Activated CD4-positive, alpha-beta T cell treated with anti-CD3 and anti-CD28 coated beads for 36 hours (primary cell): ENCODE measurements around the gene GMPS. TPM values are rescaled to one million over a fixed set of nuclear protein-coding genes. Genes with fewer than 3 reads are reported as not detected.
A peak's percentile ranks its signal among the peaks of the same experiment; 100 is the strongest.
"Not testable (repeated sequence)": the region's sequence is repeated elsewhere in the genome, so short reads cannot be mapped to it uniquely, and the experiment has no call there.

ENCODE experiments used
- ATAC-seq: fragments of 200-7000 bp; cut with Tn5 transposase; one replicate; pipeline ENCODE4 v1.10.0; 2021; ENCODE audit warnings: mild to moderate bottlenecking, moderate library complexity
- CTCF ChIA-PET: fragments of 350-600 bp; sonication (Branson Sonifier 250); formaldehyde crosslinking; loops from one replicate; lab custom pipeline; 2021; ENCODE audit warnings: antibody characterized with exemption; lab: Charles Lee
- POLR2A ChIA-PET: fragments of 350-600 bp; sonication (Branson Sonifier 250); formaldehyde crosslinking; loops from one replicate; lab custom pipeline; 2021; ENCODE audit warnings: antibody characterized with exemption, inconsistent platforms; lab: Charles Lee
- DNase-seq: peaks from one replicate; pipeline ENCODE4 v3.0.0-alpha.2; 2020
- H3K27ac Mint-ChIP-seq: one replicate; pipeline ENCODE4 v1.8.0; 2021; ENCODE audit warnings: mixed read lengths
- H3K27me3 Mint-ChIP-seq: one replicate; pipeline ENCODE4 v1.8.0; 2021; ENCODE audit warnings: mixed read lengths
- H3K36me3 Mint-ChIP-seq: one replicate; pipeline ENCODE4 v1.8.0; 2021; ENCODE audit warnings: low read depth, mixed read lengths
- H3K4me1 Mint-ChIP-seq: one replicate; pipeline ENCODE4 v1.8.0; 2021; ENCODE audit warnings: mixed read lengths
- H3K4me3 Mint-ChIP-seq: one replicate; pipeline ENCODE4 v1.8.0; 2021; ENCODE audit warnings: mild to moderate bottlenecking, moderate library complexity, mixed read lengths
- H3K9me3 Mint-ChIP-seq: one replicate; pipeline ENCODE4 v1.8.0; 2021; ENCODE audit warnings: low read depth, mixed read lengths
- intact Hi-C, 2 experiments: fragments of 100-400 bp; cut with DNase I in 1 of 2; cut with micrococcal nuclease in 1 of 2; formaldehyde crosslinking; loops; one replicate each; pipeline versions ENCODE4 v1.14.2 to v1.15.1; 2022 to 2024; cut with DNase I, micrococcal nuclease
- total RNA-seq, 2 experiments: library from RNA; stranded (reverse); gene quantifications; one replicate each; pipeline ENCODE4 v1.2.3, GENCODE V29; 2021

The GMPS gene
- total RNA-seq, 2 experiments from 2014 or later = 154 to 161 TPM

DNA sequence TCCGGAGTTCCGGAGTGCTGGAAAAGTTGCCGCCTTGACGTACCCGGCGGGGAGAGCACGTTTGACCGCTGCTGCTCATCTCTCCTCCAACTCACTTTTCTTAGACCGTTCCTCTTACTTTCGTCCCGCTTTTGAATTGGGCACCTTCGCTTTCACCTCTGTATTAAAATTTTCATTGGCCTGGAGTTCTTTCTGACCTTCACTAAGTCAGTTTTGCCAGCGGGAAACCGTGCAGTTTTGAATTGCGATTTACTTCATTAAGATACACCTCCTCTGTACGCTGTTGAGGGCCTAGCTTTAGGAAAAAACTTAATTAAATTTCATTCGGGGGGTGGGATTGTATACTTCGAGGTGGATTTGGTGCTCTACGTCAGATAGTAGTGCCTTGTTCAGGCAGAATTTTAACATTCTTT is 1.3 kb downstream of the GMPS start:
- H3K4me3 Mint-ChIP-seq = peak overlapping the region; percentile 99
- no peak for DNase-seq
- intact Hi-C loops = loop anchor here (1.0 to 10.0 kb wide), 6 partner anchors 65 to 1749 kb away; partner anchors contain the start of genes ARHGEF26 (in 1 of the 2), C3orf33 (in 1 of the 2), DHX36 (in 1 of the 2) and TIPARP (in 1 of the 2)
- H3K9me3 Mint-ChIP-seq = no peaks in the 10 kb centered on the region
- ChIA-PET CTCF (interaction anchor here (0.7 to 2.8 kb wide), 4 partner anchors 9 to 66 kb away, joined by 3 to 13 read pairs (median 6); partner anchors contain the start of genes C3orf33 and SLC33A1), POLR2A (interaction anchor here (0.6 to 4.4 kb wide), 5 partner anchors 9 to 1746 kb away, joined by 3 to 36 read pairs (median 5); partner anchors contain the start of genes C3orf33 and SLC33A1)
- peaks cover 29% of the 10 kb centered on the region for H3K4me1 Mint-ChIP-seq
- H3K36me3 Mint-ChIP-seq = peaks cover 6% of the 10 kb centered on the region
- no peaks in the 10 kb centered on the region for H3K27me3 Mint-ChIP-seq
- no peak for ATAC-seq
- peak overlapping the region; percentile 98 for H3K27ac Mint-ChIP-seq

DNA sequence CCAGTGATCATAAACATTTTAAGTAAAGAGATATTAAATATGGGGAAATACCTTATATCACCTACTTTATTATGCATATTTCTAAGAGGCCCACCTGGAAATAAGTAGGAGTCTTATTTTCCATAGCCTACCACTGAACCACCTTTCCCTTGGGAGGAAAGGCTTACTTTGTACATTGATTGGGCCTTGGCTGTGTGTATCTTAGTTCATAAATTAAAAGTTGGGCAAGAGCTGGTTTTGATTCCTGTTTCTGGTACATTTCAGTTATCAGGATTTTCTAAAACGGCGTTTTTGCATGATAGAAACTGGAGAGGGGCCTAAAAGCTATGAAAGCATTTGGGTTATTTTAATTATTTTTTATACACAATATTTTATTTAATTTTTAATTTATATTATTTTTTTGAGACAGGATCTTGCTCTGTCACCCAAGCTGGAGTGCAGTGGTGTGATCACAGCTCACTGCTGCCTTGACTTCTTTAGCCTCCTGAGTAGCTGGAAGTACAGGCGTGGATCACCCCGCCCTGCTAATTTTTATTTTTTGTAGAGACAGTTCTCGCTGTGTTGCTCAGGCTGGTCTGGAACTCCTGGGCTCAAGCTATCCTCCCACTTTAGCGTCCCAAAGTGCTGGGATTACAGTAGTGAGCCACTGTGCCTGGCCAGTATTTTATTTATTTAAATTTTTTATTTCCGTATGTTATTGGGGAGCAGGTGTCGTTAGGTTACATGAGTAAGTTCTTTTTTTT is 2.6 kb downstream of the GMPS start:
- CTCF ChIA-PET = interaction anchor here (1.5 to 2.8 kb wide), 2 partner anchors 14 to 68 kb away, joined by 3 to 13 read pairs; partner anchors contain the start of gene C3orf33
- POLR2A ChIA-PET = interaction anchor here (0.6 to 1.3 kb wide), 3 partner anchors 11 to 128 kb away, joined by 3 to 5 read pairs (median 5); partner anchors contain the start of genes C3orf33 and PLCH1
- Mint-ChIP-seq H3K4me1 (peaks cover 41% of the 10 kb centered on the region), H3K9me3 (no peaks in the 10 kb centered on the region), H3K36me3 (peaks cover 6% of the 10 kb centered on the region), H3K27me3 (no peaks in the 10 kb centered on the region), H3K27ac (no peak overlapping the region), H3K4me3 (peak overlapping the region; percentile 99)
- ATAC-seq = no peak
- no peak for DNase-seq
- intact Hi-C loops = loop anchor here in 1 of 2 experiments (5.0 to 10.0 kb wide), 3 partner anchors 612 to 1751 kb away; partner anchors contain the start of genes ARHGEF26 and TIPARP

DNA sequence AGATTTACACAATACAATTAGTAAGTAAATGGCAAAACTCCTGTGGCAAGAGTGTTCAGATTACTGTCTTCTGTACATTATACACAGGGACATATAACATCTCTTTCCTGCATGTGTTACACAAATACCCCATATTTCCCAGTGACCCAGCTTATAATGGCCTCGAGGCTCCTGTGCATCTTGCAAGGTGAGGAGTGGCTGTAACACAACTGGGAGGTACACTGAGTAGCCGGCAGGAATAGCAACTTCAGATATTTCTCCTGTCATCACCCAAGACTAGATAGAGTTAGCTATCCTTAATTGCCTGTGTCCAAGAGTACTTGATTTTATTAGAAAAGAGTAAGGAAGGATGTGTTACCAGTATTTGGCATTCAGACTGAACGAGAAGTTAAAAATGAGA is 5.6 kb downstream of the GMPS start:
- no peak for DNase-seq

DNA sequence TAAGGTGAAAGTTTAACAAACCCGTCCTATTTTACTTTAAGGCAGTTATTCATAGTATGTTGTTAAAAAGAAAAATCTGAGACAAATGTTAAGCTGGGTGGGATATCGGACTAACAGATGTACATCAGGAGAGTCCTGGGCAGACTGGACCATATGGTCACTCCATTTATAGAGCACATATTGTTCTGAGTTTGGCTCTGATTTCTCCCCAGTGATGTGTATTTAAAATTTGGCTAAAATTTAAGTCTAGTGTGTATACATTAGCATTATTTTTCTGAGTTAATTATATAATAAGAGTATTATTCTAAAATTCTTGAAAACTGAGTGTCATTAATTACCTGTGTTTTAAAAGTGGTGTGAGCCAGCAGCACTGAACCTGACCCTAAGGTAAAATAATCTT is 6.1 kb downstream of the GMPS start:
- Mint-ChIP-seq H3K4me1 (peaks cover 57% of the 10 kb centered on the region), H3K4me3 (no peak overlapping the region), H3K36me3 (peaks cover 6% of the 10 kb centered on the region), H3K27me3 (no peaks in the 10 kb centered on the region), H3K9me3 (no peaks in the 10 kb centered on the region), H3K27ac (no peak overlapping the region)
- intact Hi-C loops = loop anchor here in 1 of 2 experiments (10.0 kb wide), 1 partner anchor 608 kb away; no protein-coding TSS in a partner anchor
- POLR2A ChIA-PET = interaction anchor here (0.6 kb wide), 1 partner anchor 631 kb away, joined by 3 read pairs; no protein-coding TSS in a partner anchor
- CTCF ChIA-PET = interaction anchor here (0.8 kb wide), 1 partner anchor 8 kb away, joined by 3 read pairs; no protein-coding TSS in a partner anchor
- ATAC-seq (no peak), DNase-seq (no peak)

More for the DNA sequence above, 5.6 kb downstream of the GMPS start:
- CTCF ChIA-PET = interaction anchor here (0.7 to 0.8 kb wide), 2 partner anchors 9 to 1640 kb away, joined by 3 to 4 read pairs; no protein-coding TSS in a partner anchor
- peaks cover 6% of the 10 kb centered on the region for H3K36me3 Mint-ChIP-seq
- no peaks in the 10 kb centered on the region for H3K27me3 Mint-ChIP-seq
- no peak overlapping the region for H3K4me3 Mint-ChIP-seq
- H3K27ac Mint-ChIP-seq = no peak overlapping the region
- H3K9me3 Mint-ChIP-seq = no peaks in the 10 kb centered on the region
- no peak for ATAC-seq
- intact Hi-C loops = loop anchor here in 1 of 2 experiments (10.0 kb wide), 1 partner anchor 609 kb away; no protein-coding TSS in a partner anchor
- POLR2A ChIA-PET = no interaction called here
- H3K4me1 Mint-ChIP-seq = peaks cover 54% of the 10 kb centered on the region

- DNase-seq = no peak
- Mint-ChIP-seq H3K36me3 (no peaks in the 10 kb centered on the region), H3K27ac (peak overlapping the region; percentile 0), H3K4me3 (no peak overlapping the region), H3K9me3 (no peaks in the 10 kb centered on the region), H3K4me1 (peaks cover 54% of the 10 kb centered on the region), H3K27me3 (no peaks in the 10 kb centered on the region)
- ChIA-PET CTCF (interaction anchor here (1.0 kb wide), 1 partner anchor 10 kb away, joined by 3 read pairs; the partner anchor contains the start of gene GMPS), POLR2A (no interaction called here)
- intact Hi-C loops = no loop called here
- no peak for ATAC-seq
These were observed 9.8 kb downstream of the GMPS start for GRCh38 chr3:155880286-155880685.

GRCh38 chr3:155884292-155884691 is 13.8 kb downstream of the GMPS start:
- no peak for ATAC-seq
- POLR2A ChIA-PET = no interaction called here
- no peaks in the 10 kb centered on the region for H3K36me3 Mint-ChIP-seq
- H3K4me3 Mint-ChIP-seq = no peak overlapping the region
- CTCF ChIA-PET = interaction anchor here (0.9 to 1.5 kb wide), 2 partner anchors 8 to 32 kb away, joined by 3 read pairs; no protein-coding TSS in a partner anchor
- peaks cover 56% of the 10 kb centered on the region for H3K4me1 Mint-ChIP-seq
- DNase-seq = no peak
- no peaks in the 10 kb centered on the region for H3K27me3 Mint-ChIP-seq
- H3K9me3 Mint-ChIP-seq = no peaks in the 10 kb centered on the region
- intact Hi-C loops = no loop called here
- no peak overlapping the region for H3K27ac Mint-ChIP-seq

GRCh38 chr3:155885292-155885691 is 14.8 kb downstream of the GMPS start:
- no peaks in the 10 kb centered on the region for H3K27me3 Mint-ChIP-seq
- H3K9me3 Mint-ChIP-seq = no peaks in the 10 kb centered on the region
- ChIA-PET POLR2A (interaction anchor here (0.6 kb wide), 1 partner anchor 170 kb away, joined by 3 read pairs; no protein-coding TSS in a partner anchor), CTCF (interaction anchor here (0.9 to 1.5 kb wide), 3 partner anchors 9 to 31 kb away, joined by 3 to 4 read pairs (median 3); no protein-coding TSS in a partner anchor)
- H3K27ac Mint-ChIP-seq = no peak overlapping the region
- peaks cover 56% of the 10 kb centered on the region for H3K4me1 Mint-ChIP-seq
- no peak overlapping the region for H3K4me3 Mint-ChIP-seq
- intact Hi-C loops = no loop called here
- H3K36me3 Mint-ChIP-seq = no peaks in the 10 kb centered on the region
- ATAC-seq (no peak), DNase-seq (no peak)

DNA sequence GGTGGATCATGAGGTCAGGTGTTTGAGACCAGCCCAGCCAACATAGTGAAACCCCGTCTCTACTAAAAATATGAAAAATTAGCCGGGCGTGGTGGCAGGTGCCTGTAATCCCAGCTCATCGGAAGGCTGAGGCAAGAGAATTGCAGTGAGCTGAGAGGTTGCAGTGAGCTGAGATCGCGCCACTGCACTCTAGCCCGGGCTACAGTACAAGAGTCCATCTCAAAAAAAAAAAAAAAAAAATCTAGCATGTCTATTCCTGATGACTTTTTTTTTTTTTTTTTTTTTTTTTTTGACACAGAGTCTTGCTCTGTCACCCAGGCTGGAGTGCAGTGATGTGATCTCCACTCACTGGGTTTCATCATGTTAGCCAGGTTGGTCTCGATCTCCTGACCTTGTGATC is 15.9 kb downstream of the GMPS start:
- H3K9me3 Mint-ChIP-seq, H3K4me3 Mint-ChIP-seq, POLR2A ChIA-PET, H3K36me3 Mint-ChIP-seq, H3K27me3 Mint-ChIP-seq, ATAC-seq, intact Hi-C loops, H3K27ac Mint-ChIP-seq, DNase-seq: not testable (repeated sequence)
- CTCF ChIA-PET = interaction anchor here (1.3 kb wide), 1 partner anchor 13 kb away, joined by 3 read pairs; no protein-coding TSS in a partner anchor
- peaks cover 57% of the 10 kb centered on the region for H3K4me1 Mint-ChIP-seq

GRCh38 chr3:155886915-155887314 is 16.5 kb downstream of the GMPS start:
- H3K36me3 Mint-ChIP-seq = peaks cover 8% of the 10 kb centered on the region
- intact Hi-C loops = no loop called here

DNA sequence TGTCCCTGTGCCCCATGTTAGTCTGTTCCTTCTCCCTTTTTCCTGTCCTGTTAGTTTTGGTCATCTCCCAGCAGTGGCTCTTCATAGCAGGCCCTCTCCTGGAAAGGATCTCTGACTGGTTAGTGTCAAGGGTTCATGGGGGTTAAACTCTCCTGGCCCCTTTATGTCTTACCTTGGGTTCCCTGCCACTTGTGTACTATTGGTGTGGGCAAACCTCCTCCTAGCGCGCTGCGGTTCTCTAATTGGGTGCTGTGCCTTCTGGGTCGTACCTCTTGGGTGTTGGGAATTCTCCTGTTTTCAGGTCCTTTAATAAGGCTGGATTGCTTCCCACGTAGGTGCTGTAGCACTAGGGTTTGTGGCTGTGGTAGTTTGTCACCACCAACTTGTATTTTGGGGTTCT is 18.8 kb downstream of the GMPS start:
- peaks cover 13% of the 10 kb centered on the region for H3K36me3 Mint-ChIP-seq
- DNase-seq (no peak), ATAC-seq (no peak)
- H3K27ac Mint-ChIP-seq = no peak overlapping the region
- no peaks in the 10 kb centered on the region for H3K27me3 Mint-ChIP-seq
- no peaks in the 10 kb centered on the region for H3K9me3 Mint-ChIP-seq
- ChIA-PET POLR2A (interaction anchor here (0.7 kb wide), 1 partner anchor 14 kb away, joined by 3 read pairs; no protein-coding TSS in a partner anchor), CTCF (no interaction called here)
- no peak overlapping the region for H3K4me3 Mint-ChIP-seq
- intact Hi-C loops = no loop called here
- H3K4me1 Mint-ChIP-seq = peaks cover 47% of the 10 kb centered on the region

More at GRCh38 chr3:155886915-155887314, 16.5 kb downstream of the GMPS start:
- H3K27me3 Mint-ChIP-seq = no peaks in the 10 kb centered on the region
- no peaks in the 10 kb centered on the region for H3K9me3 Mint-ChIP-seq
- no peak for DNase-seq
- peaks cover 54% of the 10 kb centered on the region for H3K4me1 Mint-ChIP-seq
- H3K27ac Mint-ChIP-seq = no peak overlapping the region
- POLR2A ChIA-PET = no interaction called here
- no peak overlapping the region for H3K4me3 Mint-ChIP-seq
- ATAC-seq = no peak
- CTCF ChIA-PET = interaction anchor here (1.3 kb wide), 1 partner anchor 13 kb away, joined by 3 read pairs; no protein-coding TSS in a partner anchor

GRCh38 chr3:155889952-155890351 is 19.5 kb downstream of the GMPS start:
- no peak overlapping the region for H3K4me3 Mint-ChIP-seq
- POLR2A ChIA-PET = no interaction called here
- no peak overlapping the region for H3K27ac Mint-ChIP-seq

More at GRCh38 chr3:155889952-155890351, 19.5 kb downstream of the GMPS start:
- CTCF ChIA-PET = interaction anchor here (0.8 kb wide), 1 partner anchor 135 kb away, joined by 3 read pairs; no protein-coding TSS in a partner anchor
- intact Hi-C loops = no loop called here
- H3K27me3 Mint-ChIP-seq = no peaks in the 10 kb centered on the region
- H3K9me3 Mint-ChIP-seq = no peaks in the 10 kb centered on the region
- H3K36me3 Mint-ChIP-seq = peaks cover 19% of the 10 kb centered on the region
- peaks cover 42% of the 10 kb centered on the region for H3K4me1 Mint-ChIP-seq
- DNase-seq (no peak), ATAC-seq (no peak)
